PC-3 (cell line): ENCODE measurements around the gene NFATC2. TPM values are rescaled to one million over a fixed set of nuclear protein-coding genes. Genes with fewer than 3 reads are reported as not detected.

ENCODE experiments used
- ATAC-seq: fragments of 200-7000 bp; cut with Tn5 transposase; 2 replicates; pipeline ENCODE4 v1.9.1; 2020; ENCODE audit warnings: mild to moderate bottlenecking, moderate library complexity
- BruUV-seq: library from RNA; stranded (reverse); fragments of 400-500 nt; replicated peaks from 2 replicates; lab custom pipeline; 2021; lab: Mats Ljungman, UMichigan
- CTCF ChIA-PET: fragments of 300-600 bp; sonication (Branson Sonifier 250); formaldehyde crosslinking; loops from one replicate; lab custom pipeline; 2022; ENCODE audit warnings: antibody characterized with exemption; lab: Charles Lee
- POLR2A ChIA-PET: fragments of 300-600 bp; sonication (Branson Sonifier 250); formaldehyde crosslinking; loops from one replicate; lab custom pipeline; 2022; ENCODE audit warnings: antibody characterized with exemption; ENCODE audit not compliant: unreplicated experiment; lab: Charles Lee
- DNase-seq: peaks from one replicate; pipeline ENCODE4 v3.0.0-alpha.2; 2015
- H2AFZ ChIP-seq: fragments of 300-600 bp; sonication (generic); 2 replicates; pipeline ENCODE4 v1.6.0; 2016; ENCODE audit warnings: antibody characterized with exemption, low read length
- H3F3A ChIP-seq: fragments of 300-600 bp; sonication (generic); one replicate; pipeline ENCODE4 v1.6.0; 2017; ENCODE audit warnings: antibody characterized with exemption, low read length, control low read depth, mild to moderate bottlenecking; ENCODE audit not compliant: unreplicated experiment
- H3K27ac ChIP-seq: fragments of 300-600 bp; sonication (generic); 2 replicates; pipeline ENCODE4 v1.5.1; 2016; ENCODE audit warnings: mild to moderate bottlenecking, low read length
- H3K27me3 ChIP-seq: fragments of 300-600 bp; sonication (generic); 2 replicates; pipeline ENCODE4 v1.6.1; 2016; ENCODE audit warnings: low read length, mixed read lengths
- H3K36me3 ChIP-seq: fragments of 300-600 bp; sonication (generic); 2 replicates; pipeline ENCODE4 v1.6.1; 2016; ENCODE audit warnings: low read depth, mixed run types, low read length, mixed read lengths
- H3K4me1 ChIP-seq: fragments of 300-600 bp; sonication (generic); 2 replicates; pipeline ENCODE4 v1.5.1; 2016; ENCODE audit warnings: low read length; ENCODE audit not compliant: insufficient read depth
- H3K4me2 ChIP-seq: fragments of 300-600 bp; sonication (generic); 2 replicates; pipeline ENCODE4 v1.6.0; 2016; ENCODE audit warnings: low read length
- H3K4me3 ChIP-seq: fragments of 300-600 bp; sonication (generic); 2 replicates; pipeline ENCODE4 v1.5.1; 2016; ENCODE audit warnings: mild to moderate bottlenecking, low read length, mixed read lengths
- H3K79me2 ChIP-seq: fragments of 300-600 bp; sonication (generic); 2 replicates; pipeline ENCODE4 v1.6.1; 2017; ENCODE audit warnings: low read length, mixed read lengths
- H3K9ac ChIP-seq: fragments of 300-600 bp; sonication (generic); 2 replicates; pipeline ENCODE4 v1.6.0; 2016; ENCODE audit warnings: mild to moderate bottlenecking, low read length
- H3K9me2 ChIP-seq: fragments of 300-600 bp; sonication (generic); replicated peaks from 2 replicates; pipeline ENCODE4 v1.6.1; 2016; ENCODE audit warnings: mixed run types, low read length, mixed read lengths
- H3K9me3 ChIP-seq: fragments of 300-600 bp; sonication (generic); 2 replicates; pipeline ENCODE4 v1.6.1; 2016; ENCODE audit warnings: low read length, mixed read lengths
- H4K20me1 ChIP-seq: fragments of 300-600 bp; sonication (generic); 2 replicates; pipeline ENCODE4 v1.6.1; 2016; ENCODE audit warnings: low read length, mixed read lengths
- CTCF ChIP-seq: fragments of 300-600 bp; sonication (generic); conservative IDR thresholded peaks from 2 replicates; pipeline ENCODE4 v1.5.1; 2017; ENCODE audit warnings: antibody characterized with exemption, low read depth, mild to moderate bottlenecking, low read length
- EZH2 ChIP-seq: fragments of 300-600 bp; sonication (generic); IDR thresholded peaks from one replicate; pipeline ENCODE4 v1.6.1; 2017; ENCODE audit warnings: antibody characterized with exemption, mild to moderate bottlenecking, low read length; ENCODE audit not compliant: unreplicated experiment
- EZH2phosphoT487 ChIP-seq: fragments of 300-600 bp; sonication (generic); IDR thresholded peaks from 2 replicates; pipeline ENCODE4 v1.6.1; 2018; ENCODE audit warnings: mild to moderate bottlenecking, antibody characterized with exemption, low read length, borderline replicate concordance
- intact Hi-C: fragments of 100-400 bp; cut with micrococcal nuclease; formaldehyde crosslinking; loops from 2 replicates; pipeline ENCODE4 v1.9.0; 2023
- total RNA-seq: library from RNA; depleted of rRNA; stranded (reverse); fragments of >200 nt; gene quantifications from 2 replicates; pipeline ENCODE4 v1.2.3, GENCODE V29; 2014

The NFATC2 gene
- total RNA-seq, 1 experiment from 2014 or later, result 12.9 TPM

DNA sequence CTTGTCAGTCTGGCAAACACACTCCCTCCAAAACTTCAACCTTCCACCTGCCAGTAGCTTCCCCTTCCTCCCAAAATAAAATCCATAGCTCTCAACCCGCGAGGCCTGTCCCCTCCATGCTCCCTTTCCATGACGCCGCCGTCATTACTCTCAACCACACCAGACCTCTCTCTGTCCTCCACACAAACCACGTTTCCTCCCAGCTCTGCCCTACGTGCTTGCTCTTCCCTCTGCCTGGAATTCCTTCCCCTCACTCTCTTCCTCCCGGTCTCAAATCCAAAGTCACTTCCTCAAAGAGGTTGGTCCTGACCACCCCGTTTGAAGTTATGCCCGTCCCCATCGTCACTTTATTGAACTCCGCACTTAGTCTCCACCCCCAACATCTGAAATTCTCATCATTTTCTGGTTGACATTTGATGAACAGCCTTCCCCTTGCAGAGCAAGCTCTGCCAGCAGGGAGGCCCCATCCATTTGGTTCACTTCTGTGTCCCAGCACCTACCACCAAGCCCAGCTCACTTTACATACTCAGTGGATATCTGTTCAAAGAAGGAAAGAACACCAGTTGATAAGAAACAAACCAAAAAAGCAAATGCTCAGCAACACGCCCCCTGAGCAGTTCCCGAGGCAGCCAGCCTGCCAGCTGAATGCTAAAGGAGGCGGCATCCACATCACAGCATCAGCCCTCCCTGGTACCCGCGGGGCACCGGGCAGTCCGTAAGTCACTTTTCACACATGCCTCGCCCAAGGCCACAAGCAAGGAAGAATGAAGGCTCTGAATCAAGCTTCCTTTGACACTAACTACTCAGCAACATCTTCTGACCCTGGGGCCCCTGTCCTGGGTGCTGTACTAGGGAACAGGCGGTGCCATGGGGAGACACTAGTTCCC, 125.0 kb downstream of the NFATC2 start:
- Histone ChIP-seq H3K4me2 (no peak overlapping the region), H3K4me3 (no peak overlapping the region), H3K36me3 (no peaks in the 10 kb centered on the region), H2AFZ (no peak overlapping the region), H3K4me1 (peaks cover 12% of the 10 kb centered on the region), H3K27ac (no peak overlapping the region), H3K9me3 (no peaks in the 10 kb centered on the region), H3K9ac (no peak overlapping the region), H3K9me2 (no peaks in the 10 kb centered on the region), H3K79me2 (no peaks in the 10 kb centered on the region), H3K27me3 (no peaks in the 10 kb centered on the region), H4K20me1 (no peaks in the 10 kb centered on the region), H3F3A (no peaks in the 10 kb centered on the region)
- TF ChIP-seq EZH2phosphoT487 (no peak), CTCF (no peak), EZH2 (no peak)
- POLR2A ChIA-PET, result no interaction called here
- ATAC-seq (no peak), DNase-seq (no peak)
- intact Hi-C loops, result no loop called here
- BruUV-seq, result no TSS peak
- CTCF ChIA-PET, result no interaction called here

DNA sequence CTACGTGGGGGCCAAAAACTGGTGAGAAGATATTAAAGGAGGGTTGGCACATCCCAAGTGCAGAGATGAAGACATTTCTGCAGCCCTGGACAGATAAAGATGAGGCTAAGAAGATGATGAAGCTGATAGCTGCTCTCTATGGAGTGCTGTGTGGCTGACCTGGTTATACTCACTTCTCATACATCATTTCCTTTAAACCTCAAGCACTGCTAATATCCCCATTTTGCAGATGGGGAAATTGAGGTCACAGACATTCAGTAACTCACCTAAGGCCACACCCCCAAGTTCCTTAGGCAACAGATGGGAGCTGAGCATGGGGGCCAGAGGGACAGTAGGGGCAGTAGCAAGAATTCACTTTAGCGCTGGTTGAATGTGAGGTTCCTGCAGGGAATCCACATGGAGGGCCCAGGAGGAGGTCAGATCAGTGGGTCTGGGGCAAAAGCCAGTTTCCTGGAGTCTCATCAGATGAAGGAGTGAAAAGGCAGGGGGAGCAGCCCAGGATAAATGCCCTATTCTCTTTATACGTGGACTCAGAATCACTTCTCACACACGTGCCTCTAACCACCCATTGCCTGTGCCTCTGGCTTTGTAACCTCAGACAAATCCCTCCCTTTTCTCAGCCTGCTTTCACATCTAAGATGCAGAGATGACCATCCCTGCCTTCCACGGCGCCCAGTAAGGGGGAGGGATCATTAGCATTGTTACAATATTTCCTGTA, 125.8 kb downstream of the NFATC2 start:
- H3K4me1 ChIP-seq, result peaks cover 12% of the 10 kb centered on the region
- no peaks in the 10 kb centered on the region for H3K9me3 ChIP-seq
- H3K9me2 ChIP-seq, result no peaks in the 10 kb centered on the region
- ATAC-seq (no peak), DNase-seq (no peak)
- no peak overlapping the region for H3K9ac ChIP-seq
- TF ChIP-seq CTCF (no peak), EZH2phosphoT487 (no peak), EZH2 (no peak)
- no peaks in the 10 kb centered on the region for H3K36me3 ChIP-seq
- no peaks in the 10 kb centered on the region for H4K20me1 ChIP-seq
- ChIA-PET POLR2A (no interaction called here), CTCF (no interaction called here)
- no peaks in the 10 kb centered on the region for H3K79me2 ChIP-seq
- H3K27ac ChIP-seq, result no peak overlapping the region
- no TSS peak for BruUV-seq
- H3K4me2 ChIP-seq, result no peak overlapping the region
- no peaks in the 10 kb centered on the region for H3K27me3 ChIP-seq
- intact Hi-C loops, result no loop called here
- H3K4me3 ChIP-seq, result no peak overlapping the region
- H3F3A ChIP-seq, result no peaks in the 10 kb centered on the region
- H2AFZ ChIP-seq, result no peak overlapping the region

GRCh38 chr20:51413857-51414256, 128.7 kb downstream of the NFATC2 start:
- no peaks in the 10 kb centered on the region for H3K9me2 ChIP-seq
- no TSS peak for BruUV-seq
- H3K27me3 ChIP-seq, result no peaks in the 10 kb centered on the region
- no peak for TF ChIP-seq EZH2
- TF ChIP-seq CTCF, result no peak
- ChIA-PET POLR2A (no interaction called here), CTCF (no interaction called here)
- no peaks in the 10 kb centered on the region for H3K79me2 ChIP-seq
- H3K4me3 ChIP-seq, result no peak overlapping the region
- H3F3A ChIP-seq, result no peaks in the 10 kb centered on the region
- H3K9ac ChIP-seq, result no peak overlapping the region
- H2AFZ ChIP-seq, result no peak overlapping the region
- no peak overlapping the region for H3K27ac ChIP-seq
- no peaks in the 10 kb centered on the region for H3K9me3 ChIP-seq
- H4K20me1 ChIP-seq, result no peaks in the 10 kb centered on the region
- DNase-seq, result no peak
- no peak overlapping the region for H3K4me2 ChIP-seq
- peaks cover 6% of the 10 kb centered on the region; the same call in 1 of the 2 replicates for H3K36me3 ChIP-seq
- ATAC-seq, result no peak
- H3K4me1 ChIP-seq, result no peaks in the 10 kb centered on the region
- intact Hi-C loops, result no loop called here
